ENCODE results near the gene DIPK1A. TPM values are rescaled to one million over a fixed set of nuclear protein-coding genes. Genes with fewer than 3 reads are reported as not detected.

The DIPK1A gene
- total RNA-seq, 1 experiment from 2014 or later: 1.2 TPM

DNA sequence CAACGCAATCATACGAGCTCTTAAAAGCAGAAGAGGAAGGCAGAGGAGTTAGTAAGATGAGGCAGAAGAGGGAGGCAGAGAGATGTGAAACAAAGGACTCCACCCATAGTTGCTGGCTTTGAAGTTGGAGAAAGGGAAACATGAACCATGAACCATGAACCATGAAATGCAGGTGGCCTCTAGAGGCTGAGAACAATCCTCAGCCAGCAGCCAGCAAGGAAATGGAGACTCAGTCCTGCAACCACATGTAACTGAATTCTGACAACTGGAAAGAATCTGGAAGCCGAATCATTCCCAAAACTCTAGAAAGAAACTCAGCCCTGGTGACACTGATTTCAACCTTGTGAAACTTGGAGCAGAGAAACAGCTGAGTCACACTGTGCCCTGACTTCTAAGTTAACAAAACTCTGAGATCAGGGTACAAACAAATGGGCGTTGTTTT lies 10.1 kb downstream of the DIPK1A start:
- Histone ChIP-seq H3K4me1 (ENCODE audit: control insufficient read depth, insufficient read depth, low read length) (no peaks in the 10 kb centered on the region), H3K27ac (ENCODE audit: low read length) (no peak overlapping the region), H3K9me3 (ENCODE audit: control insufficient read depth, insufficient read depth, low read depth, low read length) (no peaks in the 10 kb centered on the region), H3K27me3 (ENCODE audit: control insufficient read depth, insufficient read depth, low read length) (no peaks in the 10 kb centered on the region), H3K4me3 (ENCODE audit: low read depth in 2 of 2, low read length in 2 of 2) (no peak overlapping the region), H3K36me3 (ENCODE audit: control insufficient read depth, insufficient read depth, low read length) (no peaks in the 10 kb centered on the region)
- ATAC-seq (no peak), DNase-seq (ENCODE audit: low read depth, low spot score) (no peak)
- TF ChIP-seq SIN3A (IDR thresholded peaks at IDR 0.05; ENCODE audit: borderline replicate concordance, insufficient read depth, low read depth, low read length): no peak
- TF ChIP-seq POLR2AphosphoS5 (IDR thresholded peaks at IDR 0.05; ENCODE audit: low read depth, low read length): no peak
- TF ChIP-seq, protein P1, sequence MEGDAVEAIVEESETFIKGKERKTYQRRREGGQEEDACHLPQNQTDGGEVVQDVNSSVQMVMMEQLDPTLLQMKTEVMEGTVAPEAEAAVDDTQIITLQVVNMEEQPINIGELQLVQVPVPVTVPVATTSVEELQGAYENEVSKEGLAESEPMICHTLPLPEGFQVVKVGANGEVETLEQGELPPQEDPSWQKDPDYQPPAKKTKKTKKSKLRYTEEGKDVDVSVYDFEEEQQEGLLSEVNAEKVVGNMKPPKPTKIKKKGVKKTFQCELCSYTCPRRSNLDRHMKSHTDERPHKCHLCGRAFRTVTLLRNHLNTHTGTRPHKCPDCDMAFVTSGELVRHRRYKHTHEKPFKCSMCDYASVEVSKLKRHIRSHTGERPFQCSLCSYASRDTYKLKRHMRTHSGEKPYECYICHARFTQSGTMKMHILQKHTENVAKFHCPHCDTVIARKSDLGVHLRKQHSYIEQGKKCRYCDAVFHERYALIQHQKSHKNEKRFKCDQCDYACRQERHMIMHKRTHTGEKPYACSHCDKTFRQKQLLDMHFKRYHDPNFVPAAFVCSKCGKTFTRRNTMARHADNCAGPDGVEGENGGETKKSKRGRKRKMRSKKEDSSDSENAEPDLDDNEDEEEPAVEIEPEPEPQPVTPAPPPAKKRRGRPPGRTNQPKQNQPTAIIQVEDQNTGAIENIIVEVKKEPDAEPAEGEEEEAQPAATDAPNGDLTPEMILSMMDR (IDR thresholded peaks at IDR 0.05): no peak
- no peak for TF ChIP-seq TCF7L2 (IDR thresholded peaks at IDR 0.05; ENCODE audit: low read depth, low read length)
- TF ChIP-seq, protein P2, sequence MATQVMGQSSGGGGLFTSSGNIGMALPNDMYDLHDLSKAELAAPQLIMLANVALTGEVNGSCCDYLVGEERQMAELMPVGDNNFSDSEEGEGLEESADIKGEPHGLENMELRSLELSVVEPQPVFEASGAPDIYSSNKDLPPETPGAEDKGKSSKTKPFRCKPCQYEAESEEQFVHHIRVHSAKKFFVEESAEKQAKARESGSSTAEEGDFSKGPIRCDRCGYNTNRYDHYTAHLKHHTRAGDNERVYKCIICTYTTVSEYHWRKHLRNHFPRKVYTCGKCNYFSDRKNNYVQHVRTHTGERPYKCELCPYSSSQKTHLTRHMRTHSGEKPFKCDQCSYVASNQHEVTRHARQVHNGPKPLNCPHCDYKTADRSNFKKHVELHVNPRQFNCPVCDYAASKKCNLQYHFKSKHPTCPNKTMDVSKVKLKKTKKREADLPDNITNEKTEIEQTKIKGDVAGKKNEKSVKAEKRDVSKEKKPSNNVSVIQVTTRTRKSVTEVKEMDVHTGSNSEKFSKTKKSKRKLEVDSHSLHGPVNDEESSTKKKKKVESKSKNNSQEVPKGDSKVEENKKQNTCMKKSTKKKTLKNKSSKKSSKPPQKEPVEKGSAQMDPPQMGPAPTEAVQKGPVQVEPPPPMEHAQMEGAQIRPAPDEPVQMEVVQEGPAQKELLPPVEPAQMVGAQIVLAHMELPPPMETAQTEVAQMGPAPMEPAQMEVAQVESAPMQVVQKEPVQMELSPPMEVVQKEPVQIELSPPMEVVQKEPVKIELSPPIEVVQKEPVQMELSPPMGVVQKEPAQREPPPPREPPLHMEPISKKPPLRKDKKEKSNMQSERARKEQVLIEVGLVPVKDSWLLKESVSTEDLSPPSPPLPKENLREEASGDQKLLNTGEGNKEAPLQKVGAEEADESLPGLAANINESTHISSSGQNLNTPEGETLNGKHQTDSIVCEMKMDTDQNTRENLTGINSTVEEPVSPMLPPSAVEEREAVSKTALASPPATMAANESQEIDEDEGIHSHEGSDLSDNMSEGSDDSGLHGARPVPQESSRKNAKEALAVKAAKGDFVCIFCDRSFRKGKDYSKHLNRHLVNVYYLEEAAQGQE (IDR thresholded peaks at IDR 0.05; ENCODE audit: insufficient read depth in 1 of 2, low read depth in 2 of 2, low read length in 1 of 2): no peak
- in situ Hi-C loops (cut with HindIII; ENCODE audit: low pct_unique_long_range_greater_than_20kb, low sequenced_read_pairs): no loop called here
- CTCF ChIA-PET: no interaction called here
- POLR2A ChIA-PET: no interaction called here
- intact Hi-C loops (cut with micrococcal nuclease; ENCODE audit: unreplicated experiment): no loop called here
- BruUV-seq (replicated peaks): no TSS peak

DNA sequence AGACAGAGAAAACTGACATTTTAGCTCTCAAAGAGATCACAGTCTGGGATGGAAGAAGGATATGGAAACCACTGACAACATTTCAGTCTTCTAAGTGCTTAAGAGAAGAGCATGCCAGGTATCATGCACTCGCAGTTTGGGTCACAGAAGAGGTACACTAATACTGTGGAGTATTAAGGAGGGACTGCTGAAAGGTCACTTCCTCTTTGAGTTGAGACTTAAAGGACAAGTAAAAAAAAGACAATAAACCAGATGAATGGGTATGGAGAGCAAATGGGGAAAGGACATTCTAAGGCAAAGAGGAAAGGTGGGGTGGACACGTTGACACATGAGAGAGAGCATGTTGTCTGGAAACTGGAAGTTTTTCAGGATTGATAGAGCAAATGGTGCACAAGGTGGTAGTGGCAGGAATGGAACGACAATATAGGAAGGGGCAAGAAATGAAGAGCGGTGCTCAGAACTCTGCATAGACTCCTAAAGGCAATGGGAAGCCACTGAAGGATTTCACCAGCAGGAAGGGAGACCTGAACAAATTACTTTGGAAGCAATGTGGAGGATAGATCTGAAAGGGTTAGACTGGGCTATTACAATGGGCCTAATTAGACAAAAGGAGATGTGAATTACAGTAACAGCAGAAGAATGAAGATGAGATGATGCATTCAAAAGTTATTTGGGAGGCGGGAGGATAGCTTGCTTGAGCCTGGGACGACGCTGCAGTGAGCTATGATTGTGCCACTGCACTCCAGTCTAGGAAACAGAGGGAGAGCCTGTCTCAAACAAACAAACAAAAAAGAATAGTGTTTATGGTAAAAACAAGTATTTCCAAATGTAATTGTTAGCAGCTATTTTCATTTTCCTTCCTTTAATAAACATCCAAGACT lies 11.1 kb downstream of the DIPK1A start:
- Histone ChIP-seq H3K4me3 (ENCODE audit: low read depth in 2 of 2, low read length in 2 of 2) (no peak overlapping the region), H3K9me3 (ENCODE audit: control insufficient read depth, insufficient read depth, low read depth, low read length) (no peaks in the 10 kb centered on the region), H3K27me3 (ENCODE audit: control insufficient read depth, insufficient read depth, low read length) (no peaks in the 10 kb centered on the region), H3K4me1 (ENCODE audit: control insufficient read depth, insufficient read depth, low read length) (no peaks in the 10 kb centered on the region), H3K36me3 (ENCODE audit: control insufficient read depth, insufficient read depth, low read length) (no peaks in the 10 kb centered on the region), H3K27ac (ENCODE audit: low read length) (no peak overlapping the region)
- in situ Hi-C loops (cut with HindIII; ENCODE audit: low pct_unique_long_range_greater_than_20kb, low sequenced_read_pairs): no loop called here
- no TSS peak for BruUV-seq (replicated peaks)
- TF ChIP-seq, protein P1 (IDR thresholded peaks at IDR 0.05): no peak
- TF ChIP-seq, protein P2 (IDR thresholded peaks at IDR 0.05; ENCODE audit: insufficient read depth in 1 of 2, low read depth in 2 of 2, low read length in 1 of 2): no peak
- no peak for TF ChIP-seq POLR2AphosphoS5 (IDR thresholded peaks at IDR 0.05; ENCODE audit: low read depth, low read length)
- CTCF ChIA-PET: no interaction called here
- DNase-seq (ENCODE audit: low read depth, low spot score) (no peak), ATAC-seq (no peak)
- POLR2A ChIA-PET: no interaction called here
- intact Hi-C loops (cut with micrococcal nuclease; ENCODE audit: unreplicated experiment): no loop called here

All from Panc1 (cell line).